A673 (cell line): Measurements from ENCODE around the gene DOK6. TPM values are rescaled to one million over a fixed set of nuclear protein-coding genes. Genes with fewer than 3 reads are reported as not detected.
A peak's percentile ranks its signal among the peaks of the same experiment; 100 is the strongest.

Source experiments
- BruUV-seq: library from RNA; stranded (reverse); fragments of 400-500 nt; replicated peaks from 2 replicates; lab custom pipeline; 2021; lab: Mats Ljungman, UMichigan
- CTCF ChIA-PET: fragments of 300-600 bp; sonication (Branson Sonifier 250); formaldehyde crosslinking; loops from one replicate; lab custom pipeline; 2022; ENCODE audit warnings: antibody characterized with exemption; lab: Charles Lee
- POLR2A ChIA-PET: fragments of 300-600 bp; sonication (Branson Sonifier 250); formaldehyde crosslinking; loops from one replicate; lab custom pipeline; 2022; ENCODE audit warnings: antibody characterized with exemption; ENCODE audit not compliant: low non-redundant PET; lab: Charles Lee
- DNase-seq: peaks from one replicate; pipeline ENCODE4 v3.0.0-alpha.2; 2015; ENCODE audit warnings: low spot score
- H3K27ac ChIP-seq: fragments of 200-600 bp; sonication (generic); 2 replicates; pipeline ENCODE4 v1.5.1; 2016; ENCODE audit warnings: mixed run types, low read depth, mild to moderate bottlenecking, mixed read lengths, antibody characterized with exemption, low read length; ENCODE audit not compliant: poor library complexity, severe bottlenecking
- H3K27me3 ChIP-seq: fragments of 200-600 bp; sonication (generic); replicated peaks from 2 replicates; pipeline ENCODE4 v1.6.1; 2017; ENCODE audit warnings: mixed run types, low read depth, mild to moderate bottlenecking, mixed read lengths, antibody characterized with exemption, low read length; ENCODE audit not compliant: insufficient read depth, poor library complexity
- H3K36me3 ChIP-seq: fragments of 200-600 bp; sonication (generic); 2 replicates; pipeline ENCODE4 v1.6.1; 2016; ENCODE audit warnings: mixed run types, mild to moderate bottlenecking, mixed read lengths, antibody characterized with exemption, low read length; ENCODE audit not compliant: insufficient read depth, poor library complexity, severe bottlenecking
- H3K4me1 ChIP-seq: fragments of 200-600 bp; sonication (generic); 2 replicates; pipeline ENCODE4 v1.6.1; 2017; ENCODE audit warnings: mixed run types, mild to moderate bottlenecking, mixed read lengths, antibody characterized with exemption, low read length; ENCODE audit not compliant: insufficient read depth, poor library complexity, severe bottlenecking
- H3K4me3 ChIP-seq: fragments of 200-600 bp; sonication (generic); 2 replicates; pipeline ENCODE4 v1.5.1; 2016; ENCODE audit warnings: low read depth, mixed run types, mild to moderate bottlenecking, mixed read lengths, low read length; ENCODE audit not compliant: poor library complexity, severe bottlenecking
- H3K9me3 ChIP-seq: fragments of 200-600 bp; sonication (generic); 2 replicates; pipeline ENCODE4 v1.6.1; 2016; ENCODE audit warnings: mixed run types, low read depth, mild to moderate bottlenecking, mixed read lengths, antibody characterized with exemption, low read length; ENCODE audit not compliant: poor library complexity, severe bottlenecking
- EZH2 ChIP-seq: fragments of 200-600 bp; sonication (generic); IDR thresholded peaks from 2 replicates; pipeline ENCODE4 v1.6.1; 2017; ENCODE audit warnings: borderline replicate concordance, low read depth, mild to moderate bottlenecking, mixed read lengths, antibody characterized with exemption, low read length; ENCODE audit not compliant: poor library complexity, severe bottlenecking
- intact Hi-C: fragments of 100-400 bp; cut with micrococcal nuclease; formaldehyde crosslinking; loops from one replicate; pipeline ENCODE4 v1.10.0; 2022; ENCODE audit not compliant: unreplicated experiment
- total RNA-seq: library from RNA; stranded (reverse); gene quantifications from 2 replicates; pipeline ENCODE4 v1.2.3, GENCODE V29; 2021
- TF ChIP-seq, protein P1 (sequence below): fragments of 300-800, 200-600 bp; sonication (generic); conservative IDR thresholded peaks from 2 replicates; pipeline ENCODE4 v1.5.1; 2017; ENCODE audit warnings: low read depth, mild to moderate bottlenecking, antibody characterized with exemption, low read length, moderate library complexity, mixed read lengths

The DOK6 gene
- total RNA-seq, 1 experiment from 2014 or later, result 13.7 TPM

DNA sequence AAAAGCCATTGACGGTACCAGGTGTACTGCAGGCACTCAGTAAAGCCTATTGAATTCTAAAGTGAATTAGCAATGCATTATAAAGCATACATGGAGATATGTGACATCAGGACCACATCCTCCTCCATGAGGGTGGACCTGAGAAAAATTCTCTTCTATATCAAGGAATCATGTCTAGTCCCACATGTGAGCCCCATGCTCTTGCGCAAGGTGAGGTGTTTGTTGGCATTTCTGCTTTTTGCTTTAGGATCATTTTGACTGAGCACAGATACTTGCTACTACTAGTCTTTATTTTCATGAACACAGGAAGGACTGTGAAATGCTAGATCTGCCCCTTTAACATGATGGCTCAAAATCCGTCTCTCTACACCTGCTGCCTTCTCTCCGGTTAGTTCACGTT is 363.1 kb downstream of the DOK6 start:
- H3K36me3 ChIP-seq, result no peaks in the 10 kb centered on the region
- ChIA-PET CTCF (no interaction called here), POLR2A (no interaction called here)
- BruUV-seq, result no TSS peak
- intact Hi-C loops, result loop anchor here (10.0 kb wide), 1 partner anchor 79 kb away; no protein-coding TSS in a partner anchor
- no peaks in the 10 kb centered on the region for H3K27me3 ChIP-seq
- H3K4me3 ChIP-seq, result no peak overlapping the region
- no peaks in the 10 kb centered on the region for H3K9me3 ChIP-seq
- TF ChIP-seq, protein P1, sequence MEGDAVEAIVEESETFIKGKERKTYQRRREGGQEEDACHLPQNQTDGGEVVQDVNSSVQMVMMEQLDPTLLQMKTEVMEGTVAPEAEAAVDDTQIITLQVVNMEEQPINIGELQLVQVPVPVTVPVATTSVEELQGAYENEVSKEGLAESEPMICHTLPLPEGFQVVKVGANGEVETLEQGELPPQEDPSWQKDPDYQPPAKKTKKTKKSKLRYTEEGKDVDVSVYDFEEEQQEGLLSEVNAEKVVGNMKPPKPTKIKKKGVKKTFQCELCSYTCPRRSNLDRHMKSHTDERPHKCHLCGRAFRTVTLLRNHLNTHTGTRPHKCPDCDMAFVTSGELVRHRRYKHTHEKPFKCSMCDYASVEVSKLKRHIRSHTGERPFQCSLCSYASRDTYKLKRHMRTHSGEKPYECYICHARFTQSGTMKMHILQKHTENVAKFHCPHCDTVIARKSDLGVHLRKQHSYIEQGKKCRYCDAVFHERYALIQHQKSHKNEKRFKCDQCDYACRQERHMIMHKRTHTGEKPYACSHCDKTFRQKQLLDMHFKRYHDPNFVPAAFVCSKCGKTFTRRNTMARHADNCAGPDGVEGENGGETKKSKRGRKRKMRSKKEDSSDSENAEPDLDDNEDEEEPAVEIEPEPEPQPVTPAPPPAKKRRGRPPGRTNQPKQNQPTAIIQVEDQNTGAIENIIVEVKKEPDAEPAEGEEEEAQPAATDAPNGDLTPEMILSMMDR, result no peak
- no peak for TF ChIP-seq EZH2
- DNase-seq, result no peak
- H3K4me1 ChIP-seq, result no peaks in the 10 kb centered on the region
- H3K27ac ChIP-seq, result no peak overlapping the region

DNA sequence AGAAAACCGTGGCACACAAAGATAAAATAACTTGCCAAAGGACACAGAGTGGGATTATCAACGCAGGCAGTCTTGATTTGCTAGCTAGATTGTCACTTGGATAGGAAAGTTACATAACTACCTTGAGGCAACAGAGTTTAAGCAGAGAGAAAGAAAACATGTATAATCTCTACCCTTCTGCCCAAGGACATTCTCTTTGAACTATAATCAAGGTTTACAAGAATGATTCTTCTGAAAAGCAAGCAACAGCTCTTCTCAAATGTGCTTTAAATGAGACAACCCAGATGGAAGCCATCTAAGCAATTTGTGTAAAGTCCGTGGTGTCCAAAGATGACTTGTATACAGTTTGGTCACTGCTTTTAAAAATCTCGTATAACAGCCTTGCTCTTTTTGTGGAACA is 369.6 kb downstream of the DOK6 start:
- BruUV-seq, result no TSS peak
- no peaks in the 10 kb centered on the region for H3K9me3 ChIP-seq
- no peaks in the 10 kb centered on the region for H3K36me3 ChIP-seq
- no peak overlapping the region for H3K4me3 ChIP-seq
- CTCF ChIA-PET, result no interaction called here
- intact Hi-C loops, result no loop called here
- no peaks in the 10 kb centered on the region for H3K27me3 ChIP-seq
- POLR2A ChIA-PET, result no interaction called here
- DNase-seq, result no peak
- TF ChIP-seq, protein P1, result no peak
- TF ChIP-seq EZH2, result no peak
- H3K27ac ChIP-seq, result no peak overlapping the region
- peaks cover 5% of the 10 kb centered on the region for H3K4me1 ChIP-seq

DNA sequence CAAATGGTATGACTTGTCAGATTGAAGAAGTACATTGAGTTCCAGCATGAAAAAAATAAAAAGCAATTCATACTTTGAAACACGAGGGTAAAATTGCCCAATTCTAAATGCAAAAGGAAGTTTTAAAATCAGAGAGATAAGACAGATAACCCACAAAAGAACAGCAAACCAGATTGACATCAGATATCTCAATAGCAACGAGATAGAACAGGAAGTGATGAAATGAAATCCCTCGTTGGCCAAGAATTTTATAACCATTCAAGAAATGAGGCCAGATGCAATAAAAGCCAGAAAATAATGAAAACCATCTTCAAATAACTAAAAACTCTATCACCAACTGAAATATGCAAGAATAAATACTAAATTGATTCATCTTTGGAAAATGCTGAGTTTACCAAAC is 374.1 kb downstream of the DOK6 start:
- intact Hi-C loops, result no loop called here
- POLR2A ChIA-PET, result no interaction called here
- Histone ChIP-seq H3K9me3 (no peaks in the 10 kb centered on the region), H3K27ac (peak overlapping the region; percentile 60), H3K4me3 (no peak overlapping the region), H3K27me3 (no peaks in the 10 kb centered on the region), H3K36me3 (no peaks in the 10 kb centered on the region), H3K4me1 (peaks cover 5% of the 10 kb centered on the region)
- CTCF ChIA-PET, result no interaction called here
- no TSS peak for BruUV-seq
- peak; percentile 69 for DNase-seq
- no peak for TF ChIP-seq EZH2
- TF ChIP-seq, protein P1, result no peak
